Sciatic nerve (tissue), 2 donors: ENCODE measurements around the gene FCN1. TPM values are rescaled to one million over a fixed set of nuclear protein-coding genes. Genes with fewer than 3 reads are reported as not detected.
A peak's percentile ranks its signal among the peaks of the same experiment; 100 is the strongest.

Experiments
- ATAC-seq: fragments of 200-7000 bp; cut with Tn5 transposase; one replicate; pipeline ENCODE4 v1.9.1; 2020; ENCODE audit warnings: mild to moderate bottlenecking, moderate library complexity
- DNase-seq: peaks from one replicate; pipeline ENCODE4 v3.0.0-alpha.2; 2020; ENCODE audit warnings: low spot score
- intact Hi-C: fragments of 100-400 bp; cut with DNase I; formaldehyde crosslinking; loops from one replicate; pipeline ENCODE4 v1.14.2; 2022
- total RNA-seq: library from RNA; stranded (reverse); fragmentation: NEBNext Ultra II Directional; extraction: Animal tissue kit (Norgen Biotek cat#: 25700); gene quantifications from one replicate; pipeline ENCODE4 v1.2.1, GENCODE V29; 2021
- donor health status: DM: no; HTN: no; CAD: no.
- donor health status: DM: no; HTN: no; CAD: no.

FCN1 gene
- total RNA-seq, 1 donor from 2014 or later, result 16.1 TPM

DNA sequence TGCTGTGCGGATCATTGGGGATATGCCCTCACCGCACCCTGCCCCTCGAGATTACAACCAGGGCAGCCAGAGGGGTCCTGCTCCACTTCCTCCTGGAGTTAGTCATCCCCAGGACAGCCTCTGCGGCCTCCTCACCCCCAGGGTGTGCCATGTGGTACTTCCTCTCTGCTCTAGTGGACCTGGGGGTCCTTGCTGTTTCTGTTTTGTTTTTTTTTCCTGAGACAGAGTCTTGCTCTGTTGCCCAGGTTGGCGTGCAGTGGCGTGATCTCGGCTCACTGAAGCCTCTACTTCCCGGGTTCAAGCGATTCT, 5.2 kb upstream of the FCN1 start:
- intact Hi-C loops, result no loop called here
- DNase-seq (no peak), ATAC-seq (peak; percentile 28)

DNA sequence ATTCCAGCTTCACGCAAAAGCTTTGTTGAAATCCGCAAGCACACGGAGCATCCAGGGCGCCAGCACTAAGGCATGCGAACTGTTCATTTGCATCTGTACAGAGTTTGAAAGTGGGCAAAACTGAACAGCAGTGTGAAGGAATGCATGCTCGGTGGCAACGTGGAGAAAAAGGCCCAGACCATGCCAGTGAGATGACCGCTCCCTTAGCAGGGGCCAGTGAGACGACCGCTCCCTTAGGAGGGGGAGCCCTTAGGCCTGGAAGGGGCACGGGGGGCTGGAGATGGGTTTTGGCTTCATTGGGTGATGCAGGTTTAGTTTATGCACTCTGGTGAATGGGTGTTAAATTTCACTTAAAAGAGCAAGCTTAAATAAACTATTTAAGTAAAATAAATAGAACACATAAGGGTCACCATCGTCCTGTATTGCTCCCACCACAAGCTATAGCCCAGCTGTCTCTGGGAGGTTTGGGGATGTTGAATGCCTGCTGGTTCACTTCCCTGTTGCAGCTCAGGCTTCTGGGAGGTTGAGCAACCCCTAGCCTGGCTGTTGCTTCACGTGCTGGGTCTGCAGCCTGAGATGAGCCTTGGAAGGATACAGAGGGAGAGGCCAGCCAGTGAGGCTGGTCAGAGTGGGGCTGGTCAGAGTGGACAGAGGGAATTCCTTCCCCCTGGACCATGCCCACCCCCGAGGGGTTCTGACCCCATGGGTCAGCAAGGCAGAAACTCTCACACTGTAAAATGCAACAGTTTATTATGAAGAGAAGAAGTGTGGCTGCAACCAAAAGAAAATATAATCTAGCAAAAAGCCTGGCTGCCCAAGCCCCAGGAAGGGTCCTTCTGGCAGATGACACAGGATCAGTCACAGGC, 4.6 kb upstream of the FCN1 start:
- DNase-seq (no peak), ATAC-seq (peak; percentile 81)
- intact Hi-C loops, result no loop called here

DNA sequence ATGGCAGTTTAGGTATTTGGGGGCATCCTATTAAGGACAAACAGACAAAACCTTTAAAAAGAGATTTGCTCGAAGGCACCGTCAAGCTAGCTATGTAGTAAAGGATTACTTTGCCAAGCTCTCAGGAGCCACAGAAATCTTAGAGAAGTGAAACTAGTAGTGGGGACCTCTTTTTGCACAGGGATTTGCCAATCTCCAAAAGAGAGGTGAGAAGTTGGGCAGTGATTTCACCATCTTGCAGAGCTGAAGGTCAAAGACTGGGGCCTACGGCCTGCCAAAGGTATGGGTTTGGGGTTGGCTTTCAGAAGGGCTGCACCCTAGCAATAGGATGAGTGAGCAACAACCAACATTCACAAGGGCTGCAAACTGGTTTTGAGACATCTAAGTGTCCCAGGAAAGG, 1.6 kb upstream of the FCN1 start:
- ATAC-seq, result no peak
- no peak for DNase-seq
- intact Hi-C loops, result no loop called here

DNA sequence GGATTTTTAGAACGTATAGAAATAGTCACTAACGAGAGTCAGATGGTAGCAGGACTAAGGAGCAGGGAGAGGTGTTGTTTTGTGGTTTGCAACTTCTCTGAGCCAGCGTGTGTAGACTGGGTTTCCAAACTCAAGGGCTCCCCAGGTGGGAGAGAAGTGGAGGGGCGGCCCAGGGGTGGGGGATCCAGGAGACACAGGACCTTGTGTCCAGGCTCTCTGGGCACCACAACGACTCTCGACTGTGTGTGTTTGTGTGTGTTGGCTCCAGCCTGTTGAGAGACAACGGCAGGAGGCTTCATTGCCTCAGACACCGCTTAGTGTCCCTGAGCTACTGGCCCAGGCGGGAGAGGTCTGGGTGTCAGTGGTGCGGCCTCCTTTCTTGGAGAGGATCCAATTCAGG, 934 bp upstream of the FCN1 start:
- DNase-seq, result no peak
- intact Hi-C loops, result no loop called here
- ATAC-seq, result no peak

DNA sequence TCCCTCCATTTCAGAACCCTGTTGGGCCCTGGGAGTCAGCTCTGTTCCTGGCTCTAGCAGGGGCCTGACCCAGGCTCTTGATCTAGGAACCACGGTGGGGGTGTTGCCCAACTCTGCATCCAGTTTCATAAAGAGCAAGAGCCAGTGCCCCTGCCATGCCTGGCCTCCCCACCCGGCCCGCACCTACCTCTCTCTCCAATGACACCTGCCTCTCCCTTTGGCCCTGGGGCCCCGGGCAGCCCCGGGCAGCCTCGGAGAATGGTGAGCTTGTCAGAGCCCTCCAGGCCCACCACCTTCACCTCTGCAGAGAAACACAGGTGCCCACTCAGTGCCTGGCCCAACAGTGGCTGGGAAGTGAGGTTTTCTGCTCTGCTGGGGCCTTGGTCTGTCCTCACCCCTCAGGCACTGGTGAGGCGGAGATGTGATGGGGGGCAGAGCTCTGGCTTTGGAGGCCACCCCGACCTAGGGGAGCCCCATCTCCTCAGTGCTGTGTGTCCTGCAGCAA, 1.5 kb downstream of the FCN1 start:
- intact Hi-C loops, result no loop called here
- ATAC-seq (no peak), DNase-seq (no peak)

DNA sequence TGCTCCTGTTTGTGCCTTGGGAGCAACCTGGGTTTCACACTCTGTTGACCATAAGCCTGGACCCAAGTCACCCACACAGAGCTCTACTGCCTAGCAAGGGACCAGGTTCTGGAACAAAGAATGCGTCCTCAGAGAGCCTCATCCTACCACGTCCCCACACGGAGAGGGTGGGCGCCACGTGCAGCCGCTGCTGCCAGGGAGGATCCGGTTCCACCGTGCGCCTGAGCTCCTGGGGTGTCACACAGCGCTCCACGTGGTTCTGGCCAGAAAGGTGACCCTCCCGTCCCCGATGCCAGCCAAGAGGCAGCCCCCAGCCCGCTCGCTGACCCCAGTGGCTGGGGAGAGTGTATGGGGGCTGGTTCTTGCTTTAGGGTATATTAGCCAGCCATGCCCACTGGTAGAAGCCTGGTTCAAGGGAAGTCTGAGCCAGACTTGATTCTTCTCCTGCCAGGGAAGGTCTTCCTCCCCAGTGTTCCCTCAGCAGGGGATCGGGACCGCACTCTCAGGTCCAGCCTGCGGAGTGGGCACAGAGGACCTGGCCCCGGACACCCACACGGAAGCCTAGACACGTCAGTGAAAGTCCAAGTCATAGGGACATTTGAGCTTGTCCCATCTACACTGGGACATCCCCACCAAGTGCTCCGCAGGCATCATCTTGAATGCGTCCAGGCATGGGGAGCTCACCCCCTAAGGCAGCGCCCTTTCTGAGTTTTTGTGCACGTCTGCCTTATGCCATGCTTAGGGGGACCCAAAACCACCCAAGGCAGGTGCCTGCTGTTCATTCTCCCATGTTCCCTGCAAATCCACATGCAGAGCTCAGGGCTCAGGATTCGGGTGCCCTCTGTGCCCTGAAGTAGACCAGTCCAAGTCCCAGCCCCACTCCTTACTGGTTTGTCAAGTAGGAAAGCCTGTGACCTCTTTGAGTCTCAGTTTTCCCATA, 2.4 kb downstream of the FCN1 start:
- intact Hi-C loops, result no loop called here
- no peak for DNase-seq

DNA sequence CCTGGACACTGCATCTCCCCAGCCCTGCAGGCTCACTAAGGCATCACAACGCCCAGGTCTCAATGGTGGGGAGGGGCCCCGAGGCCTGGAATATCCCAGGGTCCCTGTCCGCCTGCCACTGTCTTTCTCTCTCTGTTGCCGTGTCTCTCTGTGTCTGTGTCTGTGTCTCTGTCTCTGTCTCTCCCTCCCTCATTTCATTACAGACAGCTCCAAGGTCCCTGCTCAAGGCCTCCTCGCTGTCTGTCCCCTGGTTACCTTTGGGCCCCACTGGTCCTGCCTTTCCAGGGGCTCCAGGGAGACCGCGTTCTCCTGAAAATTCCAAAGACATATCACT, 3.2 kb downstream of the FCN1 start:
- ATAC-seq (no peak), DNase-seq (no peak)
- intact Hi-C loops, result no loop called here

More for the DNA sequence above, 2.4 kb downstream of the FCN1 start:
- no peak for ATAC-seq

DNA sequence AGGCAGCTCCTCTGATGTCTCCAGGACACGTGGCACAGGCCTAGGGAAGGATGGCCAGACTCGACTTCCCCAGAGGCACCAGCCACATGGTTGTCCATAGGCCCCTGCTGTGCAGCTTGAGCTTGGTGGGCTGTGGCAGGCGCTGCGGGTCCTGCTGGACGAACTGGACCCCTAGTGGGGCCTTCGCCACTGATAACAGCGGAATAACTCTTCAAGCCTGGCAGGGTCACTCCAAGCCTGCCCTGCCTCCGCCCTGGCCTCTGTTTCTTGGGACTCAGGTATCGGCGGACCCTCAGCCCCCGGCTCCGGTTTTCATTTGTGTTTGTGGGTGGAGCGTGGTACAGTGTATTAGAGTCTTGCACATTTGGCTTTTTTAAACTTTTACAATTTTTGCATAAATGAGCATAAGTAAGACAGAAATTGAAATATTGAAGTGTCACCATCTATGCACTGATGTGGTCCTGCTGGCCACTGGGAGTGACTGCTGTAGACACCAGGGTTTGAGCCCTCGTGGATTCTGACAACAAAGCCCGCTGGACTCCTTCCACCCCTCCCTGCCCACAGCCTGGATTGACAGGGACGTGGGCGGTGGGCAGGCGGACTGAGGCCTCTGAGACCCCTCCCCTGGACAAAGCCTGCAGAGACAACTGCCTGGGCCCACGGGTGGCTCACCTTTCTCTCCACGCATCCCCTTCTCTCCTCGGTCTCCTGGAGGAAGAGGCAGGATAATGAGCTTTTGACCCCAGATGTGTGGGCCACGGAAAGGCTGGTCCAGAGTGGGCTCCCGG, 3.8 kb downstream of the FCN1 start:
- ATAC-seq (no peak), DNase-seq (no peak)
- intact Hi-C loops, result no loop called here

DNA sequence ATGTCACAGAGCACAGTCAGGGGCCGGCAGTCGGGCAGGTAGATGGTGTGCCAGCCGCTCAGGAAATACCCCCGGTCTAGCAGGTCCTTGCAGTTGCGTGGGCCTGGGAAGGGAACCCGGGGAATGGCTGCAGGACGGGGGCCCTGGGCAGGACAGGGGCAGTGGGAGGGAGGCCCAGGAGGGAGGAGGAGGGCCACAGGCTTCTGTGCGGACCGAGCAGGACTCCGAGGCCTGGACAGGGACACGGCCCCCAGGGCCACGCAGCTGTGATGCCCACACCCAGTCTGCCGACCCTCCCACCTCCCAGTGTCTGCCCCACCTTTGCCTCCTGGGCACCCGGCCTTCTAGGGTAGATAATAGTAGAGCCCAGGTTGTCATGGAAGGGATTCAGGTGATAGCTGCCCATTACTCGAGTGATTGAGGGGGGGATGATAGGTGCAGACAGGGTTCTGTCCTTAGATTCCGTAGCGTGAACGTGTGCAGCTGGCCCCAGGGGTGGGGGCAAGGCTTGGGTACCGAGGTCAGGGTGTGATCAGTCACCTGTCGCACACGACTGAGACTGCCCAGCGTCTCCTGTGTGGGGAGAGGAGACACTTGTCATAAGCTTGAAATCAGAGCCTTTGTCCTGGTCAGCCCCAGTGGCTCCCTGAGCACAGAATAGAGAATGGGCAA, 4.5 kb downstream of the FCN1 start:
- DNase-seq (no peak), ATAC-seq (no peak)
- intact Hi-C loops, result no loop called here

DNA sequence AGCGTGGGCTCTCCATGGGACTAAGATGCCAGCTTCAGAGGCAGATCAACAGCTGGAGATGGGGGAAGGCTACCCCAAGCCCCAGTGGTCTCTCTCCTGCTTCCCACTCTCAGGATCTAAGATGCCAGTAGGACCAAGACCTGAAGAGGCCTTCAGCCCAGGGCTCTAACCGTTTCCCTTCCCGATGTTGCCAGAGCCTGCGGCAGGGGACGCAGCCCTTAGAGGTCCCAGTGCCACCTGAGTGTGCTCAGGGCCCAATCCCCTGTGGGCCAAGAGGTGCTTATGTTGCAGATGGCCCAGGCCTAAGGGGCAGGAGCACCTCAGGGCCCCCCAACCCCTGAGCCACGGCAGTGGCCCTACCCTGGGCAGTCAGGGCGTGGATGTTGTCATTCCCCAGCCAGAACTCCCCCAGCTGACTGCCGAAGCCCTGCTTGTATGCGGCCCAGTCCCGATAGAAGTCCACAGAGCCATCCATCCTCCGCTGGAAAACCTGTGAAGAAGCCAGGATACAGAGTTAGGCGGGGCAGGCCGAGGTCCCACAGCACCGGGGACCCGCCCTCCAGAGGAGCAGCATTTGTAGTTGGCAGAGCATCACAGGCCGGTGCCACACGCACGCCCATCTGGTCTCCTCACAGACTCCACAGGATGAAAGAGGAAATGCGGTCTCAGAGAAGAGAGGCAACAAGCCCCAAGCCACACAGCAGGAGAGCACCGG, 5.4 kb downstream of the FCN1 start:
- DNase-seq, result no peak
- intact Hi-C loops, result no loop called here
- ATAC-seq, result no peak

DNA sequence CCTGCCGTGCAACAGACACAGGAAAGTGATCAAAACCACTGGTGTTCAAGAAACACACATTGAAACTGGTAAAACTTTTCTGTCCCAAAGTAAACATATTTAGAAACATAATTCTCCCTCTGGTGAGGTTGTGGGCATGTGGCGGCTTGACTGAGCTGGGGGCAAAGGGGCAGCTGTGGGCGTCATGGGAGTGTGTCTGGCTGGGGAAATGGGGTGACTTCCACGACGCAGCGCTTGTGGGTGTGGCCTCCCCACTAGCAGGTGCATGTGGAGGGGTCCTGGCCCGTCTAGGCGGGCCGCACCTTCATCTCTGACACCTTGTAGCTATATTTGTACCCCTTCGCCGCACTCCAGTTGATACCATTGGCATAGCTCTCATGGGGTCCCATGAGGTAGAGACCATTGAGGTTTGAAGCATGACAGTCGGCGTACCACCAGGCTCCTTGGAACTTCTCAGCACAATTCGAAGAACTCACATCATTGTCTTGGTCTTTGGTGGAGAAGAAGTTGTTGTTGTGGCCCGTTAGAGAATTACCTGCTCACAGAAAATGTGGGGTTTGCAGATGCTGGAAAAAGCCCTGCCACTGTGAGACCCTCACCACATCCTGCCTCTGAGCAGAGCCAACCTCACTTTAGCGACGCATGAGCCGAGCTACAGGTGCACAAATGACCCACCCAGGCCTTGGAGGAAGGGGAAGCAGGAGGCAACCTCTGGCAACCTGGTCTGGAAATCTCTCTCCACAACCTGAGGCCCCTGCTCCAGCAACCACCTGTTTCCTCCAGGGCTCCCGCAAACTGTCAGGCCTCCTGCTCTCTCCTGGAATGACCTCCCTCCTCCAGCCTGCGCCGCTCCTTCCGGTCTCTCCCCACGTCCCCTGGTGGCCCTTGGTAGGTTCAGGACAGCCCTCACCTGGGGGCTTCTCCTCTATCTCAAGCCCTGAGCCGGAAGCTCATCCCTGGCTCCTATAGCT, 7.9 kb downstream of the FCN1 start:
- ATAC-seq (no peak), DNase-seq (no peak)
- intact Hi-C loops, result no loop called here

DNA sequence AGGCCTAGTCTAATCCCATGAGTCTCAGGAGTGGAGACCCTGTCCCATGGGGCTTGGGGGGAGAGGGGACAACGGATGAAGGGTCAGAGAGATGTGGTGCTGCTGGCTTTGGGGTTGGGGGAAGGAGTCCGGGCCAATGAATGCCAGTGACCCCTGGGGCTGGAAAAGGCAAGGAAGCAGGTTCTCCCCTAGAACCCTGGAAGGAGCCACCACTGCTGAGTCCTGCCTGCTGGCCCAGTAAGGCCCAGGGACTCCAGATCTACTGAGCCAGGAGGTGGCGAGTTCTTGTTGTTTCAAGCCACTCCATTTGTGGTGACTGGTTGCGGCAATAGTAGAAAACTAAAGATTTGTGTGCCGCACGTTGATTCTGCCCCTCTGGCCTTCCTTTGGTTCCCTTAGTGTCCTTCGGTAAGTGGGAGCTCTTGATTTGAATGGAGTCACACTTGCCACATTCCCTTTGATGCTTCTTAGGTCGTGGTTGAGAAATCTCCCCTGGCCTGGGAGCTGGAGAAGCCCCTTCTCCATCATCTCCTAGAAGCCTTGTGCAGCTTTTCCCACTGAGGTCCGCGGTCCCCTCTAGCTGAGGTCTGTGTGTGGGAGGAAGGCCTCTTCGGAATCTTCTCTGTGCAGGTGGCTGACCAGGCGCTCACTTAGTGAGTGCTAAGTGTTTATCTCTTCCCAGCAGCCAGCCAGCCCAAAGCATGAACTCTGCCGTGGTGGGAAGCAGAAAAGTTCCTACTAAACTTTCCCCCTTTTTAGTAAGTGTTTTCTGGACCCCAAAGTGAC, 9.0 kb downstream of the FCN1 start:
- DNase-seq (no peak), ATAC-seq (no peak)
- intact Hi-C loops, result no loop called here

DNA sequence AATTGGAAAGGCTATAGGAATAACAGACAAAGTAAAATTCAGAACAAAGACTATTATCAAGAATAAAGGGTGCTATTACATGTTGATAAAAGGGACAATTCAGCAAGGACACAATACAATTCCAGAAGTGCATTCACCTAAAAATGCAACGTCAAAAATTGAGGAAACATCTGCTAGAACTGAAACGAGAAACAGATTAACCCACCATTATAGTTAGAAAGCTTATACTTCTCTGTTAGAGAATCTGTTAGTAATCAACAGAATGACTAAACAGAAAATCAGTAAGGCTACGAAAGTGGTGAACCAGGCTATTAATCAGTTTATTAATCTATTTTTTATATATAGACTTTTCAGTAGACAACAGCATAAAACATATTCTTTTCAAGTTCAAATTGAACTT, 14.8 kb downstream of the FCN1 start:
- intact Hi-C loops, result no loop called here
- ATAC-seq (no peak), DNase-seq (no peak)

DNA sequence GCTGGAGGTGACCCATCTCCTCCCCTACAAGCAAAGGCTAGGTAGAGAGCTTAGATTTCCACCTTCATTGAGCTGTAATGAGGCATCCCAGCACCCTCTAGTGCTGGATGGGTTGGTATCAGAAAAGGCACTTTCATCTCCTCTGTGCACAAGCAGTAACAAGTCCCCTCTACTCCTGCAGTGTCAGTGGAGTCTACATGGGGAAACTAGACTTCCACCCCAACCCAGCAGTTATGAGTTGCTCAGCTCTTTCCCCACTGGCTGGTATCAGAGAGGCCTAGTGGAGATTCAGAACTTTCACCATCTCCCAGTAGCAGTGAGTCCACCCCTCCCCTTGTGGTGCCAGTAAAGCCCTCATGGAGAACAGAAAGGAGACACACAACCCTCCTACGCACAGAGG, 17.9 kb downstream of the FCN1 start:
- ATAC-seq (no peak), DNase-seq (peak; percentile 12)
- intact Hi-C loops, result no loop called here

DNA sequence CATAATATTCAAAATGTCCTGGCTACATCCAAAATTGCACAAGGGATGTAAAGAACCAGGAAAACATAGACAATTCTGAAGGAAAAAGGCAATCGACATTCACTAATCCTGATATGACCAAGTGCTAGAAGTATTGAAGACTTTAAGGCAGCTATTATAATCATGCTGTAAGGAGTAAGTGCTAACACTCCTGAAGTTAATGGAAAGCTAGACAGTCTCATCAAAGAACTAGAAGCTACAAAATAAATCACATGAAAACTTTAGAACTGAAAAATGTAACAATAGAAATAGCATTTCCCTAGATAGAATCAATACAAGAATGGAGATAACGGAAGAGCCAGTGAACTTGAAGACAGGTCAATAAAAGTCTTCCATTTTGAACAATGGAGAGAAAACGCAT, 18.5 kb downstream of the FCN1 start:
- ATAC-seq (no peak), DNase-seq (no peak)
- intact Hi-C loops, result no loop called here

DNA sequence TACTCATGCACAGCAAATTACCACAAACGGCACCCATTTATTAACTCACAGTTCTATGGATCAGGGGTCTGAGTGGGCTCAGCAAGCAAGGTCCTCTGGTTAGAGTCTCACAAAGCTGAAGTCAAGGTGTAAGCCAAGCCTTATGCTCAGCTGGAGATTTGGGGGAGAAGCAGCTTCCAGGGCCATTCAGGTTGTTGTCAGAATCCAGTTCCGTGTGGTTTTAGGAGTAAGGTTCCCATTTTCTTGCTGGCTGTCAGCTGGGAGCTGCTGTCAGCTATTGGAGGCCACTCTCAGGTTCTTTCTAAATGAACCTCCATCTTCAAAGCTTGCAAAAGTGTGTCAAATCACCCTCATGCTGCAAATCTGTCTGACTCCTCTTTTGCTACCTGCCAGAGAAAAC, 19.4 kb downstream of the FCN1 start:
- intact Hi-C loops, result no loop called here
- DNase-seq (no peak), ATAC-seq (no peak)
